ENCODE measurements around the gene ERBB2. TPM values are rescaled to one million over a fixed set of nuclear protein-coding genes. Genes with fewer than 3 reads are reported as not detected.

Gene ERBB2
- total RNA-seq, 1 donor from 2014 or later: 75.2 TPM

- no peaks in the 10 kb centered on the region for H3K9me3 ChIP-seq (ENCODE audit: low read depth)
- H3F3A ChIP-seq (ENCODE audit: low read depth): peaks cover 22% of the 10 kb centered on the region
- H3K9me3 Mint-ChIP-seq: no peaks in the 10 kb centered on the region
- H3K79me2 ChIP-seq (ENCODE audit: low read depth): no peaks in the 10 kb centered on the region
- H3K27me3 ChIP-seq: peaks cover 42% of the 10 kb centered on the region
- peaks cover 19% of the 10 kb centered on the region for H3K4me1 Mint-ChIP-seq
- no peak overlapping the region for H2AFZ ChIP-seq (replicated peaks)
- TF ChIP-seq EZH2 (IDR thresholded peaks at IDR 0.05): no peak
- no peak for TF ChIP-seq CTCF (IDR thresholded peaks at IDR 0.05)
- TF ChIP-seq EZH2phosphoT487 (IDR thresholded peaks at IDR 0.05): no peak
- peaks cover 44% of the 10 kb centered on the region for H4K20me1 ChIP-seq (ENCODE audit: low read depth)
- H3K36me3 ChIP-seq: no peaks in the 10 kb centered on the region
- no peak overlapping the region for H3K27ac Mint-ChIP-seq
- H3K27me3 Mint-ChIP-seq (ENCODE audit: insufficient read depth, low read depth): peaks cover 17% of the 10 kb centered on the region
- H3K4me3 ChIP-seq: no peak overlapping the region
- peak; percentile 56 for DNase-seq (ENCODE audit: low spot score)
- no peak overlapping the region for H3K4me3 Mint-ChIP-seq
- no peak overlapping the region for H3K9ac ChIP-seq
- H3K4me2 ChIP-seq: peak overlapping the region; percentile 57
- H3K27ac ChIP-seq: no peak overlapping the region
- peaks cover 4% of the 10 kb centered on the region for H3K36me3 Mint-ChIP-seq
- peaks cover 32% of the 10 kb centered on the region for H3K4me1 ChIP-seq
Measured at GRCh38 chr17:39663688-39664580, 35.9 kb upstream of the ERBB2 start.

- Histone ChIP-seq H3K9me3 (ENCODE audit: low read depth) (no peaks in the 10 kb centered on the region), H3K79me2 (ENCODE audit: low read depth) (no peaks in the 10 kb centered on the region), H3K27me3 (peaks cover 51% of the 10 kb centered on the region), H3K4me3 (no peak within 1 kb of the TSS), H3K9ac (no peak within 1 kb of the TSS), H3K36me3 (no peaks in the 10 kb centered on the region), H3K27ac (no peak within 1 kb of the TSS), H2AFZ (replicated peaks) (no peak within 1 kb of the TSS), H3F3A (ENCODE audit: low read depth) (peaks cover 27% of the 10 kb centered on the region), H3K4me2 (no peak within 1 kb of the TSS), H4K20me1 (ENCODE audit: low read depth) (peaks cover 44% of the 10 kb centered on the region), H3K4me1 (peaks cover 32% of the 10 kb centered on the region)
- H3K36me3 Mint-ChIP-seq: peaks cover 4% of the 10 kb centered on the region
- peaks cover 21% of the 10 kb centered on the region for H3K27me3 Mint-ChIP-seq (ENCODE audit: insufficient read depth, low read depth)
- H3K27ac Mint-ChIP-seq: no peak within 1 kb of the TSS
- H3K4me1 Mint-ChIP-seq: peaks cover 19% of the 10 kb centered on the region
- peak within 1 kb of the TSS; percentile 57 for H3K4me3 Mint-ChIP-seq
- no peak for DNase-seq (ENCODE audit: low spot score)
- TF ChIP-seq EZH2phosphoT487 (IDR thresholded peaks at IDR 0.05): no peak
- no peaks in the 10 kb centered on the region for H3K9me3 Mint-ChIP-seq
Measured at GRCh38 chr17:39664581-39665561, 35.0 kb upstream of the ERBB2 start, which contains the start of gene TCAP. TCAP (plus strand) TSS chr17:39665349; CDS start chr17:39665360, 11 bp downstream.

- no peak overlapping the region for H3K27ac Mint-ChIP-seq
- Histone ChIP-seq H3K9me3 (ENCODE audit: low read depth) (no peaks in the 10 kb centered on the region), H4K20me1 (ENCODE audit: low read depth) (peaks cover 43% of the 10 kb centered on the region), H2AFZ (replicated peaks) (no peak overlapping the region), H3F3A (ENCODE audit: low read depth) (peaks cover 27% of the 10 kb centered on the region), H3K27ac (no peak overlapping the region), H3K9ac (no peak overlapping the region), H3K4me3 (no peak overlapping the region), H3K27me3 (peaks cover 60% of the 10 kb centered on the region), H3K79me2 (ENCODE audit: low read depth) (no peaks in the 10 kb centered on the region), H3K36me3 (no peaks in the 10 kb centered on the region), H3K4me1 (peaks cover 32% of the 10 kb centered on the region), H3K4me2 (no peak overlapping the region)
- peaks cover 19% of the 10 kb centered on the region for H3K4me1 Mint-ChIP-seq
- no peaks in the 10 kb centered on the region for H3K9me3 Mint-ChIP-seq
- peaks cover 4% of the 10 kb centered on the region for H3K36me3 Mint-ChIP-seq
- peak; percentile 60 for DNase-seq (ENCODE audit: low spot score)
- peak overlapping the region; percentile 57 for H3K4me3 Mint-ChIP-seq
- peak; percentile 21 for TF ChIP-seq CTCF (IDR thresholded peaks at IDR 0.05)
- no peak for TF ChIP-seq EZH2phosphoT487 (IDR thresholded peaks at IDR 0.05)
- H3K27me3 Mint-ChIP-seq (ENCODE audit: insufficient read depth, low read depth): peaks cover 20% of the 10 kb centered on the region
Measured at GRCh38 chr17:39665642-39666224, 34.1 kb upstream of the ERBB2 start.

Data from neural progenitor cell (in vitro differentiated cells).